ENCODE results near the gene USP38.

USP38 gene

GRCh38 chr4:143240939-143241679, 56.4 kb downstream of the USP38 start:
- no peak overlapping the region for H3K27ac ChIP-seq (ENCODE audit: low read depth, low read length)
- H3F3A ChIP-seq (ENCODE audit: insufficient read depth), result no peaks in the 10 kb centered on the region
- no peaks in the 10 kb centered on the region for H3K36me3 ChIP-seq (ENCODE audit: low read length)
- no peaks in the 10 kb centered on the region for H3K79me2 ChIP-seq (ENCODE audit: insufficient read depth, low read length)
- no peaks in the 10 kb centered on the region for H3K9me3 ChIP-seq (ENCODE audit: insufficient read depth, low read length)
- H2AFZ ChIP-seq (ENCODE audit: low read depth, low read length, severe bottlenecking), result no peak overlapping the region
- H3K9ac ChIP-seq (ENCODE audit: low read length), result no peak overlapping the region
- no peak overlapping the region for H3K4me2 ChIP-seq (ENCODE audit: low read depth, low read length, poor library complexity, severe bottlenecking)
- no peaks in the 10 kb centered on the region for H3K27me3 ChIP-seq (ENCODE audit: low read length)
- no peaks in the 10 kb centered on the region for H4K20me1 ChIP-seq (ENCODE audit: low read depth, low read length)
- H3K9me2 ChIP-seq (replicated peaks; ENCODE audit: insufficient read depth, low read length), result no peaks in the 10 kb centered on the region
- no peak overlapping the region for H3K4me3 ChIP-seq (ENCODE audit: insufficient read depth, low read length, poor library complexity, severe bottlenecking)
- no peak for TF ChIP-seq CTCF (IDR thresholded peaks at IDR 0.05; ENCODE audit: insufficient read depth, low read length, poor library complexity, severe bottlenecking)
- no peak for TF ChIP-seq EZH2phosphoT487 (conservative IDR thresholded peaks at IDR 0.05; ENCODE audit: low read length)

- no peaks in the 10 kb centered on the region for H3F3A ChIP-seq (ENCODE audit: insufficient read depth)
- no peak overlapping the region for H2AFZ ChIP-seq (ENCODE audit: low read depth, low read length, severe bottlenecking)
- H3K79me2 ChIP-seq (ENCODE audit: insufficient read depth, low read length), result no peaks in the 10 kb centered on the region
- no peaks in the 10 kb centered on the region for H3K36me3 ChIP-seq (ENCODE audit: low read length)
- TF ChIP-seq EZH2phosphoT487 (conservative IDR thresholded peaks at IDR 0.05; ENCODE audit: low read length) (no peak), CTCF (IDR thresholded peaks at IDR 0.05; ENCODE audit: insufficient read depth, low read length, poor library complexity, severe bottlenecking) (no peak)
- H4K20me1 ChIP-seq (ENCODE audit: low read depth, low read length), result no peaks in the 10 kb centered on the region
- no peak overlapping the region for H3K4me3 ChIP-seq (ENCODE audit: insufficient read depth, low read length, poor library complexity, severe bottlenecking)
- no peaks in the 10 kb centered on the region for H3K9me3 ChIP-seq (ENCODE audit: insufficient read depth, low read length)
- no peaks in the 10 kb centered on the region for H3K27me3 ChIP-seq (ENCODE audit: low read length)
- H3K27ac ChIP-seq (ENCODE audit: low read depth, low read length), result no peak overlapping the region
- no peak overlapping the region for H3K9ac ChIP-seq (ENCODE audit: low read length)
- H3K4me2 ChIP-seq (ENCODE audit: low read depth, low read length, poor library complexity, severe bottlenecking), result no peak overlapping the region
- H3K9me2 ChIP-seq (replicated peaks; ENCODE audit: insufficient read depth, low read length), result no peaks in the 10 kb centered on the region
These were observed 57.2 kb downstream of the USP38 start for GRCh38 chr4:143241892-143242291.

DNA sequence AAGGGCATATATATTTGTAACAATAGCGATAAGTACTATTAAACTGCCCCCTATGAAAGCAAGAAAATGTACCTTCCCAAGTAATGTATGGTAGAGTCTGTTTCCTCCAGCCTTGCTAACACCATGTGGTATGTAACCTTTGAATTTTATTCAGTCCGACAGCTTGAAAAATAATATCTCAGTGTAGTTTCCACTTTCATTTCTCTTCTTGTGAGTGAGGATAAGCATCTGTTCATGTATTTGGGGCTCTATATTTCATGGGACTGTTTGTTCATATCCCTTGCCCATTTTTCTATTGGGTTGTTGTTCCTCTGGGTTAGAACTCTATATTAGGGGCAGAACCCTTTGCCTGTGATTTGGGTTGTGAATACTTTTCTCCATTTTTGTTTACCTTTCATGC, 58.3 kb downstream of the USP38 start:
- no peaks in the 10 kb centered on the region for H3K9me2 ChIP-seq (replicated peaks; ENCODE audit: insufficient read depth, low read length)
- no peaks in the 10 kb centered on the region for H3K27me3 ChIP-seq (ENCODE audit: low read length)
- no peaks in the 10 kb centered on the region for H3F3A ChIP-seq (ENCODE audit: insufficient read depth)
- H3K4me3 ChIP-seq (ENCODE audit: insufficient read depth, low read length, poor library complexity, severe bottlenecking), result no peak overlapping the region
- TF ChIP-seq EZH2phosphoT487 (conservative IDR thresholded peaks at IDR 0.05; ENCODE audit: low read length) (no peak), CTCF (IDR thresholded peaks at IDR 0.05; ENCODE audit: insufficient read depth, low read length, poor library complexity, severe bottlenecking) (no peak)
- no peaks in the 10 kb centered on the region for H3K79me2 ChIP-seq (ENCODE audit: insufficient read depth, low read length)
- H3K27ac ChIP-seq (ENCODE audit: low read depth, low read length), result no peak overlapping the region
- H2AFZ ChIP-seq (ENCODE audit: low read depth, low read length, severe bottlenecking), result no peak overlapping the region
- H3K4me2 ChIP-seq (ENCODE audit: low read depth, low read length, poor library complexity, severe bottlenecking), result no peak overlapping the region
- no peak overlapping the region for H3K9ac ChIP-seq (ENCODE audit: low read length)
- H3K9me3 ChIP-seq (ENCODE audit: insufficient read depth, low read length), result no peaks in the 10 kb centered on the region
- H4K20me1 ChIP-seq (ENCODE audit: low read depth, low read length), result no peaks in the 10 kb centered on the region
- H3K36me3 ChIP-seq (ENCODE audit: low read length), result no peaks in the 10 kb centered on the region
